GM19023 (cell line): ENCODE results near the gene TRMU.

ENCODE experiments used
- ATAC-seq: cut with Tn5 transposase; IDR thresholded peaks from one replicate; pipeline ENCODE4 v1.9.1; 2021; ENCODE audit warnings: mild to moderate bottlenecking, moderate library complexity; ENCODE audit not compliant: unreplicated experiment

Gene TRMU

DNA sequence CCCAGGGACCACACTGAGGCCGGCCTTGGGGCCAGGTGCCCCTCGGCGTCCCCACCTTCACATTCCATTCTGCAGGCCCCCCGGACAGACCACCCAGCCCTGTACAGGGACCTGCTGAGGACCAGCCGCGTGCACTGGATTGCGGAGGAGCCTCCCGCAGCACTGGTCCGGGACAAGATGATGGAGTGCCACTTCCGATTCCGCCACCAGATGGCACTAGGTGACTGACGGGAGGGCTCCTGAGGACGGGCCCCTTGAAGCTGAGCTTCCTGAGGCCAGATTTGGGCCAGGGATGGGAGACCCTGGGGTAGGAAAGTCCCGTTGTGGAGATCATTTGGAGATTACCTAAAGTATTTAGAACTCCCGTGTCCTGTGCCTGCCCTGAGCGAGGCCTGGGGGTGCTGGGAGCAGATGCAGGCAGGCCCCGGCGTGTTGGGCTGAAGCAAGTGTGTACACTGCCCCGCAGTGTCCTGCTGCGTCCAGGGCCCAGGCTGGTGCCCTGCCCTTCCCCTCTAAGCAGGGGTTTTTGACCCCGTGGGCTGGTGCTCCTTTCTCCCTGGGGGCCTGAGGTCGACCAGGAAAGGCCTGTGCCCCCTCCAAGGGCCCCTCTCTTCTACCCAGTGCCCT, 20.0 kb downstream of the TRMU start:
- no peak for ATAC-seq

DNA sequence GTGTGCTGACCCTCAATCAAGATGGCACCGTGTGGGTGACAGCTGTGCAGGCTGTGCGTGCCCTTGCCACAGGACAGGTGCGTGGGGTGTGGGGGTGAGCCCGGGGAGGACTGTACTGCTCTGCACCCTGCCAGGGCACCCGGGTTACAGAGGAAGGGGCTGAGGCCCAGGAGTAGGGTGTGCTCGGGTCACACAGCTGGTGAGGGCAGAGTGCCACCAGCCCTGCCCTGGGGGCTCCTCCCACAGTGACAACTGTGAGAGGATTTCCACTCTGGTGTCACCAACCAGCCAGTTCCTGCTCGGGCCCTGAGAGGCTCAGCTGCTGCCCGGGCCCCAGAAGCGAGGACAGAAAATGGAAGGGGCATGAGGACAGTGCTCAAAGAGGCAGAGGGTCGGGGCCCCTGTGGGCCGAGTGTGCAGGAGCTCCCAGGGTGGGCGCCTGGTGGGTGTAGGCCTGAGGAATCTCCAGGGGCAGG, 20.5 kb downstream of the TRMU start:
- no peak for ATAC-seq

DNA sequence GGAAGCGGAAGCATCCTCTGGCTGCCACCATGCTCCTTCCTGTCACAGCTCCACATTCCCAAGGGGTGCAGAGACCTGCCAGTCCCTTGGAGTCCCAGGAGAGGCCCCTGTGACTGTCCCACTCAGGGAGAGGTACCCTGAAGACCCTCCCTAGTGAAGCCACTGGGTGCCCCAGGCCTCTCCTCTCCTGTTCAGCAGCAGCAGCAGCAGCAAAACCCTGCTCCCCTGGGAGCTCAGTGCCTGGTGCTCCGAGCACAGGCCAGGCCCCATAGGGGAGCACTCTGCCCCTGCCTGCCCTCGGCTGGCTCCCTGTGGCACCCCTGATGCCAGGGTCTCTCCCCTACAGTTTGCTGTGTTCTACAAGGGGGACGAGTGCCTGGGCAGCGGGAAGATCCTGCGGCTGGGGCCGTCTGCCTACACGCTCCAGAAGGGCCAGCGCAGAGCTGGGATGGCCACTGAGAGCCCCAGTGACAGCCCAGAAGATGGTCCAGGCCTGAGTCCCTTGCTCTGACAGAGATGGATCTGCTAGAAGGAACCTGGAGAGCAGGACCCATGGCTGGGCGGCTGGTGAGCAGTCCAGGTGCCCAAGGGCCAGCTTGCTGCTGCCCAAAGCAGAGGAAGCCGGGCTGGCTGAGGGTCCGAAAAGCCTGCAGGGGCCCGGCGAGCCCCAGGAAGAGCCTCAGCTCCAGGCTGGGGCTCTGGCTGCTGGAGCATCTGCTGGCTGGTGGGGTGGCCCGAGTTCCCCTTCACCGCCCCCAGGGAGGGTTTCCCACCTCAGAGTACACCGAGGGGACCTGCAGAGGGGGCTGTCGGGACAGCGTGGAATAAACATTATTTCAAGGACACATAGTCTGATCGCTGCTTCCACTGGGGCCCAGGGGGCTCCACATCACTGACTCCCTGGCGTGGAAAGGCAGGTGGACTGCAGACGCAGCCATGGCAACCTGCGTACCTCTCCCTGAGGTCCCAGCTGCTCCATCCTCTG, 21.3 kb downstream of the TRMU start:
- no peak for ATAC-seq

DNA sequence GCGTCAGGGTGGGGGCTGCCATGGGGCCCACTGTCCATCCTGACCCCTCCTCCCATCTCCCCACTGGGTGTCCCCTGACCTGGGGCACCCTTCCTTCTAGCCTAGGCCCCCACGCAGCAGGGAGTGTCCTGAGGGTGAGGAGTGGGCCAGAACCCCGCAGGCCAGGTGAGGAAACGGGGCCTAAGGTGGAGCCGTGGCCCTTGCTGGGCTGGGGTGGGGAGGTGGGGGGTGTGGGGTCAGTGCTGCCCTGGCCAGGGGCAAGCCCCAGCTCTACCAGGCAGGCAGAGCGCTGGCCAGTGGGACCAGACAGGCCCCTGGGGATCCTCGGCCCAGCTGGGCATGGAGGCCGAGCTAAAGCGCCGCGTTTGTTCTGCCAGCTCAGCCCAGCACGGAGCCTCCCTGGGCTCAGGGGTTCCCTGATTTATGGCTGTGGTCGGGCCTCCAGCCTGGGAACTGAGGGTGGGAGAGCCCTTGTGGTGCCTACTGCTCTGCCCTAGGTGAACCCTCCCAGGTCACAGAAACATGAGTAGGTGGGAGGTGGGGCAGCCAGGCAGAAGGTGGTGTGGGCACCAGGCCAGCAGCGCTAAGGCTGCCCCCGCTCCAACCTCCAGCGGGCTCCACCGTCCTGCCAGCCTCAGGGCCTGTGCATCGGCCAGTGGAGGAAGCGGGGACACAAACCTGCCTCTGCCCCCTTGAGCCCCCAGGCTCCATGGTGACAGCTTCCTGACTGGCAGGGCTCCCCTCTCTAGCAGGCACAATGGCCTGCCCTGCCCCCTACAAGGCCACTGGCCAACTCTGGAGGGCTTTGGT, 22.4 kb downstream of the TRMU start:
- ATAC-seq, result no peak

DNA sequence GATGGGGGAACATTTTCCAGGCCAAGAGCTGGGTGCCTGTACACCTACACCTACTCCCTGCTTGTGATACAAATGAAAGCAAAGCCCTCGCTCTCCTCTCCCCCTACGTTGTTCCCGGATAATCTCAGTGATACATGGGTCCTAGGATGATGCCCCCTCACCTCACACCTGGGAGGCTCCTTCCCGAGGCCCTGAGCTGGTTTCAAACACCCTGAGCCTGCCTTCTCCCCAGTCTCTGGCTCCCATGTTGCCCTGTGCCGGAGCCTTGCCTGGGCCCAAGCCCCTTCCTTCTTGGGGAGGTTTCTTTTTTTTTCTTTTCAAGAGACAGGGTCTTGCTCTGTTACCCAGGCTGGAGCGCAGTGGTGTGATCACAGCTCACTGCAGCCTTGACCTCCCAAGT, 23.3 kb downstream of the TRMU start:
- ATAC-seq, result no peak

DNA sequence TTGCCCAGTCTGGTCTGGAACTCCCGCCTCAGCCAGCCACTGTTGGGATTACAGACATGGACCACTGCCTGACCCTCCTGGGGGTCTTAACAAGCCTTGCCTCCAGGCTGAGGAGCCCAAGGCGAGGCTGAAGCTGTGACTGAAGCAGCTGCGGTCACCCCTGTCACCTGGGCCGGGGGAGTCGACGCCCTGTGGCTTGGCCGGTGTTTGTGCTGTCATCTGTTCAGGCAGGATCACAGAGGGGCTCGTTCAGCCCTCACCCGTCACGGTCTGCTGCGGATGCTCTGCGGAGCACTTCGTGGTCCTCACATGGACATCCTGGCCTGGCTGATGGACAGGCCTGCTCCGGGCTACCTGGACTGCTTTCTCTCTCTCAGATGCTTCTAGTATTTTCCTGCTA, 23.8 kb downstream of the TRMU start:
- ATAC-seq, result no peak

DNA sequence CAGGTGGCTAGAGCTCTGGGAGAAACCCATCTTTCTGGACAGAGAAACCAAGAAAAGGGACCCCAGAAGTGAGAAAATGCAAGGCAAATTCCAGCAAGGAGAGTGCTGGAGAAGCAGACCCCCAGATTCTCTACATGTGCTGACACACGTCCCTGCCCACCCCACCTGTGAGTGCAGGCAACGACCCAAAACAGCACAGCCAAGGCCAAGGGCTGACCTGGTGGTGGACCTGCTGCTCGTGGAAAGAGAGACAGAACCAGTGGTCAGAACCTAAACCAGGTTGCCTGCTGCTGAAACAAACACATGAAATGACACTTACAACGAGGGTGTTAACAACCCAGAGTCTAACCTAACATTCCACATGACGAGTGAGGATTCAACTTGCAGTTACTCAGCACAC, 24.6 kb downstream of the TRMU start:
- ATAC-seq, result no peak

DNA sequence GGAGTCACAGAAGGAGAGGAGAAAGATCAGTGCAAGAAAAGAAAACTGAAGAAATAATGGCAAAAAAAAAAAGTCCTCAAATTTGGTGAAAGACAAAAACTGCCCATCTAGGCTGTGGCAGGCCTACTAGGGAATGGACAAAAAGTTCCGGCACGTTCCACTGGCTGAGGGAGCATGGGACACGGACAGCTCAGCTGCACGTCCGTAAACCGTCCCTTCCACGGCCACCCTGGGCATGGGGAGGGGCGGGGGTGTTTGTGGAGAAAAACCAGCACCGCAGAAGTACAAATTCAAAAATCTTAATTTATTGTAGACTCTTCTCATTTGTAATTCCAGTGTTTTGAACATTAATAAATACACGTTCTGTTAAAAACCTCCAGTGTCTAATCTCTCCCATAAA, 25.4 kb downstream of the TRMU start:
- ATAC-seq, result no peak

DNA sequence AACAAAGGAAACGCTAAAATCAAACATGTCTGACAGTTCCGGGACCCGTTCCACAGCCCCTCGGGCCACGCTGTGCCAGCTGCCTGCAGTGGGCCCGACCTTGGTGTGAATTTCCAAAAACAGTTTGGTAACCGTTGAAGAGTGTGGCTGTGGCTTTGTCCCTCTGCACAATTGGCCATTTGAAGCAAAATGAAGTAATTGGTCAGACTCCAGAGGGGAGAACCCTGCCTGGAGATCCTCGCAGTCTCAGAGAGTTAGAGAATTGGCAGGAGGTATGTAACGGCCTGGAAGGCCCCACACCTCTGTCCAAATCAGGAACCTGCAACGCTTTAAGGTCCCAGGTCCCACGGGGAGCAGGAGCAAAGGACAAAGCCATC, 26.3 kb downstream of the TRMU start:
- ATAC-seq, result no peak

DNA sequence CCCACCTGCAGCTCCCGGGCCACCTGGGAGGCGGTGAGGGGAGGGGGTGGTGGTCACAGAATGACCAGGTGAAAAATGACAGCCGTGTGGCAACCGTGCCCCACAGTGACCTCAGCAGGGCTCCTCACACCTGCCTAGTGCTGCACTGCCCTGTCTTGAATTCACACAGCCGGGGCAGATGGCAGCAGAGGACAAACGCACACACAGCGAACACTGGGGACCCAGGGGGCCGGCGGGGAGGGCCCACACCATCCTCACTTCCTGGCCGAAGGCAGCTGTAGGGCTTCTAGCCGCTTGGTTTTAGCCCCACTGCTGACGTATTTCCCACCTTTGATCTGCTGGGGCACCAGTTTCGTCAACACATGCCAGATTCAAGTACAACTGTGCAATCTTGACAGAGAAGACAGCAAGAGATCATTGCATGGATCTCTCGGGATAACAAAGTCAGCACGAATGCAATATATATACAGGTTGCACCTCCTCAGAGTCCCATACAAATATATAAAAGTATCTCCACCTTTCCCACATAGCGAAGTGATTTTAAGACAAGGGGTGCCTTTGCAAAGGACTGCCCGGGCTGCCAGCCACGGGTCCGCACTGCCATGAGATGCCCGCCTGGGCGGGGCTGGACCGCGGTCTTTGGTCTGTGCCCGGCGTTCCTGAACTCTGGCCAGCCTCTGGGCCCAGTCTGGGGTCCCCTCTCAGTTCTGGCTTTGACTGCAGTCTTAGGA, 26.9 kb downstream of the TRMU start:
- no peak for ATAC-seq

DNA sequence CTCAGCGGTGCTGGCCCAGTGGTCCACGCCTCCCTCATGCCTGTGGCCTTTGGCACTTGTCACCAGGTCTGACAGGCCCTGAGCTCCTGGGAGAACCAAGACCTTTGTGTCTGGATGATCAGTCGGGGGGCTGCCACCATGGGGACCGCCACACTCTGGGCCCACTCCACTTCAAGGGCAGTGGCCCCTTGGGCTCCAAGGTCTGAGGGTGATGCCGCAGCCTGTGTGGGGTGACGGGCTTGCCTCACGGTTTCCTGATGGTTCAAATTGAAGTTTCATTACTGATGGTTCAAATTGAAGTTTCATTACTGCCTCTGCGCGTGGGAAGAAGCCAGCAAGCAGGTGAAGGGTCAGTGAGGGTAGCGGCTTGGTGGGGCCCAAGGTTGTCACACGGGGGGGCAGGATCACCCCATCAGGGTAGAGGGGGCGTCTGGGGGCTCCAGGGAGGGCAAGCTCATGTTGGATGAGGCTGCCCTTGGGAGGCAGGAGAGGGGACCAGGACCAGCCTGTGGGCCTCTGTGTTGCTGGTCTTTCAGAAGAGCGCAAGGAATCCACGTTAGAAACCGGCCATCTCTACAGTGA, 27.5 kb downstream of the TRMU start:
- no peak for ATAC-seq

DNA sequence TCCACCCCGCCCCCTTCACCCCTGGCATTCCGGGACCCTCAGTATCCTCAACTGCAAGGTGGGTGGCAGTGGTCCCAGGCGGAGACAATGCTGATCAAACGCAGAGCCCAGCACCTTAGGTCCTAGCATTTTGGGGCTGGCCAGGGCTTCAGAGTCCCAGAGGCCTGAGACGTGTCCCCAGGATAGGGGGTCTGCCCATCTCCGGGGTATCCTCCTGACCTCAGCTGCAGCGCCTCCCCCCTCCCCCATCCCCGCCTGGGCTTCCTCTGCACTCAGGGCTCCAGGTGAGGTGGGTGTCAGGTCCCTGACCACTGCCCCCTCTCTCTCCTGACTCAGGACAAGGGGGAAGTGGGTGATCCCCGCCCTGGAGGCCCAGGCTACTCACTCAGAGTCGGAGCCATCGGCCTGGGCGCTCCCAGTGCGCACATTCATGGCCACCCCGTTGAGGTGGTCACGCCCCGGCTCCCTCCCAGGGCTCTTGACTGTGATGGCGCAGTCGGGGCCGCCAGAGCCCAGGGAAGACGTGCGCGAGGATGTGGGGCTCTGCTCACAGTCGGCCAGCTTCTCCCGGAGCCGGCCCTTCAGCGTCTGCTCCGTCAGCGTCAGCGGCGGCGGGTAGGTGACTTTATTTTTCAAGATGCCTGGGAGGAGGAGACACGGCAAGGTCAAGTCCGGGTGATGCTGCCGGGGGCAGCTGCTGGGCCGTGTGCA, 28.3 kb downstream of the TRMU start:
- no peak for ATAC-seq

DNA sequence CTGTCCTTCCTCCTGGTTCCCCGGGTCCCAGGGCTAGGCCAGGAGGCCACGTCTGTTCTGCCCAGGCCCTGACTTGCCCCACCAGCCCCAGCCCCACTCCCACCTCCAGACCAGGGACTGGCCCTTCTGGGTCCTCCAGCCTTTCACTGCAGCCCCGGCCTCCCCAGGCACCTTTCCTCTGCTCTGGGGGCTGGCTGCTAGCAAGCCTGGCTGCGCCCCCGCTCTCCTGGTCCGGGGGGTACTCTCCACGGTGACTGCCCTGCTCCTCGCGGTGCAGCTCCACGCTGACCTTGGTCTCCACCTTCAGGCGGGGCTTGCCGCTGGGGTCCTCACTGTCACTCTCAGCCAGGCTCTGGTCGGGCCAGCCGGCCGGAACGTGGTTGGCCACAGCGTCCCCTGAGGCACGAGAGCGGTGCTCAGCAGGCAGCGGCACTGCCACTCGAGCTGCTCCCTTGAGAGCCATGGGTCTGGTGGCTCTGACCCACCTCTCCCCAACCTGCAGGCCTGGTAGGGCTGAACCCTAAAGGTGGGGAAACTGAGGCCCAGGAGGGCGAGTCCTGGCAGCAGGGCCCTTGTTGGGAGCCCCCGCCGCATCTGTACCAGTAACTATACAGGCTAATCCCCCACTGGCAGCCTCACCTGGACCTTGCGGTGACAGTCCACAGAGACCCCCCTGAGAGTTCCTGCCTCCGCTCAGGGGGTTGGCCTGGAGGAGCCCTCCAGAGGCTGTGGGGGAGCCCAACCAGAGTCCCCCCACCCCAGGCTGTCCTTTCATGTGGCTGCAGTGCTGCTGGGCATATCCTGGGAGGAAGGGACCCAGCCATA, 29.0 kb downstream of the TRMU start:
- ATAC-seq, result no peak

DNA sequence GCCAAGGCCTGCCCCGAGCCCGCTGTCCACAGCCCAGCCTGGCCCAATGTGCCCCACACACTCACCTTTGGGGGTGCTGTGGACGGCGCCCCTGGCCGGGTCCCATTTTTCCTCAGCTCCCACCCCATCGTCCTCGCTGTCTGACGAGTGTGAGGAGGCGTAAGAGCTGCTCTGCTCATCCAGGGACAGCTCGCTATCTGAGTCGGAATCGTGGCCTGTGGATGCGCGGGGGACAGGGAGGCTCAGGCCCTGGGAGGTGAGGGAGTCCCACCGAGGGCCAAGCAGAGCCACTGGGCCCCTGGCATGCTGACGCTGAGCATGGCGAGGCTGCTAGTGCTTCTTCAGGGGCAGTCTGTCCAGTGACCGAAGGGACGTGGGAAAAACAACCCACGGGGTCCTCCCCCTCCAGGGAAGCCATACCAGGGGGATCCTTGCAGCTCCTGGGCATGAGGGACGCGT, 29.7 kb downstream of the TRMU start:
- no peak for ATAC-seq

DNA sequence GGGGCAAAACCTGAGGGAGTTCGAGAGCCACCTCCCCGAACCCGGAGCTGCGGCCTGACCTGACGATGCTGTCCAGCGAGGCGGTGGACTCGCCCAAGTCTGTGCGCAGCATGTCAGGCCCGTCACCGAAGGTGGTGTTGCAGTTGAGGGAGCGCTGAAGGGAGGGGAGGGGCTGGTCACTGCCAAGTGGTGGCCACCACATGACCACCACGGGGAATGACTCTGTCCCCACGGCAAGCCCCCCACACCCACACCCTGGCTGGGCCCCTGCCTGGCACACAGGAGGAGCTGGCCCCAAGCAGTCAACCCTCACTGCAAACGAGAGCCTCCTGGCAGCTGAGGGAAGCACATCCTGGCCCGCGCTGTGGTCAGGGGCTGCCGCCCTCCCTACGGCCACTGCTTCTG, 30.8 kb downstream of the TRMU start:
- no peak for ATAC-seq

DNA sequence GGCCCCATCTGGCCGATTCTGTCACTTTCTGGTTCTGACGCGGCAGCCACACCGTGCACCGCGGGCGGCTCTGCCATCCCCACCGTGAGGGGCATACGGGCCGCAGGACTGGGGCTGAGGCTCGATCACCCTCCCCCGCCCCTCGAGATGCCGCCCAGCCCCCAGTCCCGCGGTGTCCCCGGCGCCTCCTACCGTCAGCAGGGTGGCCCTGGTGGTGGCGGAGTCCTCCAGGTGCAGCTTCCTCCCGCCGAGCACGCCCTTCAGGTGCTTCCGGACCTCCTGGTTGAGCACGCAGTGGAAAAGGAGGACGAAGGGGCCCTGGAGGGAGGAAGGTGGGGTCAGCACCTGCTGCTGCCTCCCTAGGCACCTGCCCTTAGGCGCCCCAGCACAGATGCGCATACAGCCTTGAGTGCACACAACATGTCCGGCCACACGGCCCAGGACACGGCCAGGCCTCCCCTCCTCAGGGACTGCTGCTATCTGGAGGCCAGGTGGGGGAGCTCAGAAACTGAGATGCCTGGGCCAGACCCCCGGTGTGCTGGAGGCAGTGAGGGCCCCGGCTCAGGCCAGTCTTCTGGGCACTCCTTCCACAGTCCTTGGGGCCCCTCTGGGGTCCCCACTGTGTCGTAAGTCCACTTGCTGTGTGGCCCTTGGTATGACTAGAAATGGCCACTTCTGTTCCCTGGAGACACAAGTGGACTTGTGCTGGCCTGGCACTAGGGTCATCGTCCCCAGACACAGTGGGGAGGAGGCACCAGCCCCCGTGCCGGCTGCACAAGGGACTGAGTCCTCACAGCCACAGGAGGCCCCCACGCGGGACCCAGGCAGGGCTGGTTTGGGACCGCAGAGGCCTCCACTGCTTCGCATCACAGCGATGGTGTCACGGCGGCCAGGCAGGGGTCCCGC, 31.5 kb downstream of the TRMU start:
- no peak for ATAC-seq

DNA sequence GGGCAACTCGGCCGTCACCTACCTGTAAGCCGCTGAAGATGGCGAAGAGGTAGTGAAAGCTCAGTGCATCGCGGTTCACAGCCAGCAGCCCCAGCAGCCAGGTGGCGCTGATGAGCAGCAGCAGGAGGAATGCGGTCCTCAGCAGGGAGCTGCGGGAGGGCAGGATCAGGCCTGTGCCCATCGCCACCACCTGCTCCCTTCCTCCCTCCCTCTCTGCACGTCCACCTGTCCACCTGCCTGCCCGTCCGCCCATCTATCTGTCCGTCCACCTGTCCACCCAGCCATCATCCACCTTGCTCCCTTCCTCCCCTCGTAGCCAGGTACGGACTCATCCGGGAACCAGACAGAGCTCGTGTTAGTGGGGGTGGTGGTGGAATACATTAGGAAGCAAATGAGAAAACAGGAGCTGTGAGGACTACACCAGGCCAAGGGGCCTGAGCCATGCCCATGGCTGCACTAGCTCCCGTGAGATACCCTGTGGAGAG, 32.2 kb downstream of the TRMU start:
- no peak for ATAC-seq

DNA sequence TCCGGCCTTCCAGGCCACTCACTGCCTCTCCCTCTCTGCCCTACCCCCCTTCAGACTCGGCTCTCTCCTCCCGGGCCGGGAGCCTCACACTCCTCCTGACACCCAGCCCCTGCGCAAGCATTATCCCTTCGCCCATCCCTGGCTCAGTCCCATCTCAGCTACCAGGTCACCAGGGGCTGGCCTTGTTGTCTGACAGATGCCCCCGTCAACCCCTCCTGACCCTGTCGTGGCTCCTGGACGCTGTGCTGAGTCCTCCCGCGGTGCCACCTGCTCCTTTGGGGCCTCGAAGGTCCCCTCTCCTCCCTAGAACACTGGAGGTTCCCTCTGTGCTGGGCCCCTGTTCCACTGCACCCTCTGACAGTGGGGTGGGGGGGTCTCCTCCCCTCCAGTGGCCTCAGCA, 32.9 kb downstream of the TRMU start:
- ATAC-seq, result no peak
